SH-SY5Y (cell line): ENCODE measurements around the gene IDH3A.

Experiments used
- GATA2 ChIP-seq: IDR thresholded peaks from 2 replicates; pipeline ENCODE4 v1.6.1; 2011; ENCODE audit warnings: mild to moderate bottlenecking, low read depth, low read length
- GATA3 ChIP-seq: IDR thresholded peaks from 2 replicates; pipeline ENCODE4 v1.6.1; 2011; ENCODE audit warnings: low read depth, mild to moderate bottlenecking, low read length, moderate library complexity

DNA sequence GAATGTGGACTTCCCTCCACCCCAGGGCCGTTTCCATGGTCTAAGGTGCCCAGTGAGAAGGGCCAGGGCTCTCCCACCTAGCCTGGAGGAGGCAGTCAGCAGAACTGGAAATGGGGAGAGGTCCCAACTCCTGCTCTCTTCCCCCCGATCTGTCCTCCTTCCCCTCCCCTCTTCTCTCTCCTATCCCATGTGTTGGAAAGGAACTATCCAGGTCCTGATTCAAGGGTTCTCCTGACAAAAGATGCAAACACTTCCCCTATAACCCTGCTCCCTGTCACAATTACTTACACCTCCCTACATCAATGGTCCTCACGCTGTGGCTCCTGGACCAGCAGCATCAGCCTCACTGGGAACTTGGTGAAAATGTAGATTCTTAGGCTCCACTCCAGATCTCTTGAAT is 23.9 kb upstream of the IDH3A start:
- no peak for TF ChIP-seq GATA3
- no peak for TF ChIP-seq GATA2
